Activated CD4-positive, alpha-beta T cell treated with anti-CD3 and anti-CD28 coated beads, Interleukin-2, amount 50 U/mL, for 4 hours (primary cell): ENCODE data around the gene SHISA6.

Experiments
- DNase-seq, 2 experiments: peaks; one replicate each; pipeline ENCODE4 v3.0.0-alpha.2; 2020

Gene SHISA6

DNA sequence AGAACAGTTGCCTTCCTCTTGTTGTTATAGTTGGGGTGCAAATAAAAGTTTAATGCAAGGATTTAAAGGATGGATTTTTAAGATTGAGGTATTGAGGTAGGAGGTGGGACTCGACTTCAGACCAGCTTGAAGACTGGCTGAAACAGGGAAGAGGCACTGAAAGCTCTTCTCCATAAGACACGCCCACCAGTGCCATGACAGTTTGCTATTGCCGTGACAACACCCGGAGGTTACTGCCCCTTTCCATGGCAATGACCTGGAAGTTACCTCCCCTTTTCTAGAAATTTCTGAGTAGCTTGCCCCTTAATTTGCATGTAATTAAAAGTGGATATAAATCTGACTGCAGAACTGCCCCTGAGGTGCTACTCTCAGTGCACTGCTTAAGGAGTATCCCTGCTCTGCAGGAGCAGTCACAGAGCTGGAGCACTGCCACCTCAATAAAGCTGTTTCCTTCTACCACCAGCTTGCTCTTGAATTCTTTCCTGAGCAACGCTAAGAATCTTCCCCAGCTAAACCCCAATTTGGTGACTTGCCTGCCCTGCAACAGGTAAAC, 122.6 kb downstream of the SHISA6 start:
- DNase-seq, result no peak

DNA sequence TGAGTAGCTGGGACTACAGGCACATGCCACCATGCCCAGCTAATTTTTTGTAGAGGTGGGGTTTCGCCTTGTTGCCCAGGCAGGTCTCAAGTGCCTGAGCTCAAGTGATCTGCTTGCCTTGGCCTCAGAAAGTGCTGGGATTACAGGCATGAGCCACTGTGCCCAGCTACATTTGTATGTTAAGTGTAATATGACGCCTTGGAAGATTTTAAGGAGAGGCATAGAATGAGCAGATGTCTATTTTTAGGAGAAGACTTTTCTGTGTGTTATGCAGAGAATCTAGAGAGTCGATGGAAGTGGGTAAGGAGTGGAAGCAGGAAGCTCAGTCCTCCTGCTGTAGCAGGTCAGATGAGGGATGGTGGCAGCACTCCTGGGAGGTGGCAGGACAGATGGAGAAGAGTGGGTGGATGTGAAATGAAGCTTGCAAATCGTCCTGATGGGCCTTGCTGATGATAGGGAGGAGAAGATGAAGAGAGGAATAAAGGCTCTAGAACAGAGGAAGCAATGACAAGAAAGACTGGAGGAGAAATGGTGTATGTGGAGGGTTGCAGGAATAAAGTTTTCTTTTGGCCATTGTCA, 125.3 kb downstream of the SHISA6 start:
- DNase-seq, result no peak

DNA sequence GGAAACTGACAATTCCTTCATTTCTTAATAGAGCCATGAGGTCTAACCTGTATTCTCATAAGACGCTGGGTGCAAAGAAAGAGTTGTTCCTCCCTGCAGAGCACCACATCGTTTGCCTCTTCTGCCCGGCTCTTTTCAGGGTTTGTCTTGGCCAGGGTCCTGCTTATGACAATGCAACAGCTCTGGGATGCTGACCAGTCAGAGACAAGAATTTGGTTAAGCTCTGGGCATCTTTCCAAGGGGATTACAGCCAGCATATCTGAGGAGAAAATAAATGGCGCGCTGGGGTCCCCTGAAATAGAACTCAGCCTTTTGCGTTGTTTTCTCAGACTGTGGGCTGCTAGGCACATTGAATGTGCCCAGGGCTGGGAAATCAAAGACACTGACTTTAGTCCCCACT, 128.6 kb downstream of the SHISA6 start:
- DNase-seq, result no peak

DNA sequence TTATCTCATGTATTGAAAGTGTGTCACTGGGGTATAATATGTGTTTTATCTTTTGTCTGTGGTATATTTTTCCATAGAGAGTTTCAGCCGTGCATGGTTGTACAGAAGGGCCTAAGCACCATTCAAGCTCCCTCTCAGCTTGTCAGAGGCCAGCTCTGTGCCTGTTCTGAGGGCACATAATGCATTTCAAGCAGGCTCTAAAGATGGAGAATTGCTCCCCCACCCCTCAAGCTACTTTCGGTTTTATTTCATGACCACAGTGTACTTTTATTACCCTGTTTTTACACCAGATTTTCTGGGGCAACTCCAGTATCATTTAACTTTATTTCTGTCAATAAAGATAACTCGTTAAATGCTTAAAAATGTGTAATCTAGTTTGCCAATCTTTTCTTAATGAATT, 131.7 kb downstream of the SHISA6 start:
- DNase-seq, result no peak

DNA sequence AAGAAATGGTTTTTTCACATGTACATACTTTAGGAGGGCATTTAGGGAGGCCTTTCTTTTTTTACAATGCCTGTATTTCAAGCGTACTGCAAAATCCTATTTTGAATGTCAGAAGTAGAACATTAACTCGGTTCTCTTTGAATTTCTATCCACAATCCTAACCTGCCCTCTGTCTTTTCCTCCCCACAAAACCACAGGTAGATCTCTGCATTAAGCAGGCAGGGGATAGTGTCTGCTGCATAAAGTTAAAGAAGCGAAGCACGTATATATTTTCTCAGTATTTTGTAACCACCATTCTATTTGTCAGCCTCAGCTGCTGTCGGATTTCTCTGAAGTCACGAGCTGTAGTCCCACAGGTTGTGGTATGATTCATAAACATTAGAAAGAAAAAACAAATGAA, 137.5 kb downstream of the SHISA6 start:
- DNase-seq, result no peak

DNA sequence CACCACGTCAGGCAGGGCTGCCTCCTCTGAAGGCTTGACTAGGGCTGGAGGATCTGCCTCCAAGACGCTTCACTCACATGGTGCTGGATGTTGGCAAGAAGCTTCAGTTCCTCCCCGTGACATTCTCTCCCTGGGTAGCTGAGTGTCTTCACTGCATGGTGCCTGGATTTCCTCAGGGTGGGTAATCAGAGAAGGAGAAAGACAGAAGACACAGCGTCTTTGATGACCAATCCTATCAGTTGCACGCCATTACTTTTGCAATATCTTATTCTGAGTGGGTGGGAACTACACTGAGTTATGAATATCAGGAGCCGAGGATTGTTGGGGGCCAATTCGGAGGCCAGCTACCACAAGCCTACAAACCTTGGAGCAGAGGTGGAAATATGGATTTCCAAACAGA, 139.7 kb downstream of the SHISA6 start:
- DNase-seq, result no peak

DNA sequence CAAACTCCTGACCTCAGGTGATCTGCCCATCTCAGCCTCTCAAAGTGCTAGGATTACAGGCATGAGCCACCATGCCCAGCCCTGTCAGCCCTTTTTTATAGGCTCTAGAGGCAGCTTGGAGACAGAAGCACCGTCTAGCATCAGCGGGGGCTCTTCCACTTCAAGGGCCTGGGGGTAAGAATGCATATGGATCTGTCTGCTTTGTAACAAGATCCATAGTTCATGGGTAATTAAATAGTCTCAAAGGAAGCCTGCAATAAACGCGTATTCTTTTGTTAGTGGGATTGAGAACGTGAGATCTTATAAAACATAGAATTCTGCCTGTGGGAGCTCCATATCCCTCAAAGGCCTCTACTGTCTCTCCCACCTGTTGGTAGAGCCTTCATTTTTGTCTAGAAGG, 142.1 kb downstream of the SHISA6 start:
- DNase-seq, result no peak

DNA sequence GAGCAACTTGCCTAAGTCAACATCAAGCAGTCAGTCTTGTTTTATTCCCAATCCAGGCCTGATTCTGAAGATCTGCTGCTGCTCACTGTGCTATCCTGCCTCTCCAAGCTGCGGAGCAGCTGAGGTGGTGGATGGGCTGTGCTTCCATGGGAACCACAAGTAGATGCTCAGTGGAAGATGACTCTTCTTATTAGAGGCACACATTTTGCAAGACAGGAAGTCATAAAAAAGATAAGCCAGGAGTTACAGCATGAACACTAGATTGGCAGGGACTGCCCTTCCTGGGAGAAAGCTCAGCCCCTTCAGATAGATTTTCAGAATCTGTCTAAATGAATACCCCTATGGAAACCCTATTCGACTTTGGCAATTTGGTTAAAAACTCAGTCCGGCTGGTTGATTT, 143.1 kb downstream of the SHISA6 start:
- no peak for DNase-seq

DNA sequence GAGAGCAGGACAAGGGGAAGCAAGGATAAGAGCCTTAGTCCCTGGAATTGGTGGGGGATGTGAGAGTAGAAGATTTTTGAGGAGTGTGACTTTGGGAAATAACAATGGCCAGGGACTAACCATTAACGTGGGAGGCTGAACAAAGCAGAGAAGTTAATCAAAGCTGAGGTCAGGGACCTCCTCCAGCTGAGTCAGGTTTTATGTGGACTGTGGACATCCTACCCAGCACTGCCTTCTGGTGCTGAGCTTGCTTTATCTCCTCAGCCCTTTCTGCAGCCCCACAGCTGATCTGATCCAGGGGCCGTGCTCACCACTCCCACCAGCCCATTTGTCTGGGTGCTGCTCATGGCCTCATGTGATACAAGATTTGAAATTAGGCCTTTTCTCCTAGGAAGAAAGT, 146.6 kb downstream of the SHISA6 start:
- no peak for DNase-seq

DNA sequence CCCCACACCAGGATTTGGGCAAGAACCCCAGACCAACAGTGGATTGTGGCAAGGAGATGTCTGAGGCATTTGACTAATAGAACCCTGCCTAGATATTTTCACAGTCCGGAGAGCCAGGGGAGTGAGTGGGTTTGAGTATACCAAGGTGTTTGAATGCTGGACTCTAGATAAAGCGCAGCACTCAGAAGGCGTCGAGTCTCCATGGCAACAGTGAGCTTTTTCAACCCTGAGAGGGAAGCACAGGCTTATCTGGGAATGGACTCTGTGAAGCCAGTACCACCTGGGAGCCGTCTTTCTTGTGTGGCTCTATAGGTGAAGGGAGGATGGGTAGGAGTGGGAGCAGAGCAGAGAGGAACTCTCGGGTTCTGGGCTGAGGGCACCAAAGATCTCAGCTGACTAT, 147.0 kb downstream of the SHISA6 start:
- no peak for DNase-seq

DNA sequence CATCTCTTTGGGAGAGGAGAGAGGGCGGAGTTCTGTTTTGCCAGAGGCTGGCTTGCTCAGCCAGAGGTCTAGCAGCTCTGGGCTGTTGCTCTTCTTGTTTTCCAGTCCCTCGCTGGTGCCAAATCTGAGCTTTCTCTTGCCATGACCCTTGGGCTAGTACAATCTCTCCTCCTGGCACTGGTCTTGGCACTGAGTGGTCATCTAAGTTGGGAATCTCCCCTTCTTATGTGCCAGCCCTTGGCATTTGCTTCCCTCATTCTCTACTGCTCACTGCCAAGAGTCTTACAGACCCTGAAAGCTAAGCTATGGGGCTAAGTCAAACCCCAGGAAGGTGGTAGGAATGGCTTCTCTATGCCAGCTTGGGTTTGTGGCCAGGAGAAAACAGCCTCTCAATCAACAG, 148.6 kb downstream of the SHISA6 start:
- no peak for DNase-seq

DNA sequence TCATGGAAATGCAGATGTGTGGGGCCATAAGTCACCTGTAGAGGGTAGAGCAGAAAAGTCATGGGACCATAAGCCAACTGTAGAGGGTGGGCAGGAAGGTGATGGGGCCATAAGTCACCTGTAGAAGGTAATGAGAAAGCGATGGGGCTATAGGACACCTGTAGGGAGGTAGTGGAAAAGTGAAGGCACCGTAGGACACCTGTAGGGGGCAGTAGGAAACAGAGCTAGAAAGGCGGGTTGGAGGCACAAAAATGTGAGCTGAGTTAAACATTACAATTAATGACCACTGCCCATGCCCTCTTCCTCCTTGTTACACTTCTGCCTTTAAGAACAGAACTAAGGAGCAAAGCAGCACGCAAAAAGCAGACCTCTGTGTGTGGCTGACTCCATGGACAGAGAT, 150.1 kb downstream of the SHISA6 start:
- DNase-seq, result no peak

DNA sequence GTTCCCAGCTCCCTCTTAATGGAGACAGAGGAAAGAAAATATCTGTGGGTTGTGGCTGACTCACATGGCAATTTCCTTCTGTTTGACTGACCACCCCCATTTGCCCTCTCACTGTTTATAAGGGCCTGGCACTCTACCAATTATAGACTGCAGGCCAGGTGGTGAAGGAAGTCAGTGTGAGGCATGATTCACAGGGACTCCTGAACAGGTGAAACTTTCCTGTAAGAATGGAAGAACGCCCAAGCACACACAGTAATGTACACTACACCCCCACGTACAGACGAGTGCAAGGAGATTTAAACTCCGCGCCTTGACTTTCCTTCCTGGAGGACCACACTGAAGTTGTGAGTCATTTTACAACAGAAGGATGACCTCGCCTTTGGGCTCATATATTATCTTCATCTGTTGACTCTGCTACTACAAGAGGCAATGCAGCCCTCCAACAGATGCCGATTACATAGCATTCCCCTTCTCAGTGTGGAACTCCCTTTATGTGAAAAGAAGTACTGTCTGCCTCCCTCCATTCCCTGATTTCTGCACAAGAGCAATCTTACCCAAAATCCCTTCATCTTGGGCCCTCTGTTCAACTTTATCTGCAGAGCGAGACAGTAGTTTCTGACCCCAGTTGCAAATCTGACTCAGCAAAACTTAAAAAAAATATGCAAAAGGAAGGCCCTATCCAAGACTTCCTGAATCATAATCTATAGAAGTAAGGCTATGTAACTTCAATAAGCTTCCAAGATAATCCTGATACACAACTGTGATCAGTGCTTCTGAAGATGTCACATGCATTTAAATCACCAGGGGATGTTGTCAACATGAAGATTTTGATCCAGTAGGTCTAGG, 163.6 kb downstream of the SHISA6 start:
- no peak for DNase-seq

DNA sequence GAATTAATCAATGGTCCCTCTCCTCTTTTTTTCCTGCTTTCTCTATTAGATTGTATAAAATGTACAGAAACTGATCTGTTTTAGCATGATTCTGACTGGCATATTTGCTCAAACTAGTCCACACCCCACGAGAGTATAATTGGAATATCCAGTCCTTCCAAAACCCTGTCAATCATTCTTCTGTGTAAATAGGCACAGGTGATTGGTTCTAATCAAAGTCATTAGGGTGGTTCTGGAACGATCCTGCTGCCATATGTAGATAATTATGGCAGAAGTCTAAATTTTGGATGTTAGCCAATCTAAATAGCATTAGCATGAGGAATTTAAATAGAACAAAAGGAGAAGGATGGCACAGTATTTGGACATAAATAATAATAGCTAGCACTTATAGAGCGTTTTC, 165.7 kb downstream of the SHISA6 start:
- no peak for DNase-seq

DNA sequence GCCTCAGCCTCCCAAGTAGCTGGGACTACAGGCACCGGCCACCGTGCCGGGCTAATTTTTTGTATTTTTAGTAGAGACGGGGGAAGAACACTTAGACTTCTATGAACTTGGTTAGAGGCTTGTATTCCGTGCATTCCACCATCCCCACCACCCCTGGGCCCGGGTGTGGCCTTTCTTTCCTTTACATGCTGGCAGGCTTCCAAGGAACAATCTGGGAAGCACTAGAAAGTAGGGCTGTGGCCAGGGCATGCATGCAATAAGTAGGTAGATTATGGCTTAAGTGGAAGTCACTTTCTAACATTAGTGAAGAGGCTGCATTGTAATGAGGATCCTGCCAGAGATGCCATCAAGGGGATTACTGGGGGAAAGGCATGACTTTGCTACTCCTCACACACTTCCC, 171.6 kb downstream of the SHISA6 start:
- no peak for DNase-seq

DNA sequence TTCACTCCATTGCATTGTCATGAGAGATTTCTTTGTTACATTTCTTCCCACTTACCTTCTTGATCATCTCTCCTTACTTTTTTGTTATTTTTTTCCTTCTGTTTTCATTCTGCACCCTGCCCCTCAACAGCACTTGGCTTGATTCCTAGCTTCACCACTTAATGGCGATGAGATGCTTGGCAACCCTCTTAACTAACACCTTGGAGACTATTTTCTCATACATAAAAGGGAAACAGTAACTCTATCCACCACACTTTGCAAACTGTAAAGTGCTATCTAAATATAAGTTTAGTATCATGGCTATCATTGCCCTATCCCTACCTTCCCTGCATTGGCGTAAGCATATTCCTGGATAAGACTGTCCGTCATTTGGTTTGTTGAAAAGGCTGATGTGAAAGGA, 177.3 kb downstream of the SHISA6 start:
- no peak for DNase-seq

DNA sequence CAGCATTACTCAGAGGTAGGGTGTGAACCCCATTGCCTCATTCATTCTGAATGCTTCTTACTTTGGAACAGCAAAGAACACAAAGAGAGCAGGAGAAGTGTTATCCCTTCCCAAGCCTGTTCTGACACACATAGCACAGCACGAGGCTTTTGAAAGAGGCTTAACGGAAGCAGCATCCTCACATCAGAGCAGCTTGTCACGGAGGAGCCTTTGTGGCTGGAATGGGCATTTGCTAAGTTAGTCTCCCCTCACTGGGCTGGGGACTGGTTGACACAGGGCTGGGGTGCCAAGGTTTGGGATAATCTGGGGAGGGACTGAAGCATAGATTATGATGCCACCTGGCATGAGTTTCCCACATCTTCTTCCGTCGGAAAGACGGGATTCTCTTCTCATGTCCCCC, 189.7 kb downstream of the SHISA6 start:
- no peak for DNase-seq

DNA sequence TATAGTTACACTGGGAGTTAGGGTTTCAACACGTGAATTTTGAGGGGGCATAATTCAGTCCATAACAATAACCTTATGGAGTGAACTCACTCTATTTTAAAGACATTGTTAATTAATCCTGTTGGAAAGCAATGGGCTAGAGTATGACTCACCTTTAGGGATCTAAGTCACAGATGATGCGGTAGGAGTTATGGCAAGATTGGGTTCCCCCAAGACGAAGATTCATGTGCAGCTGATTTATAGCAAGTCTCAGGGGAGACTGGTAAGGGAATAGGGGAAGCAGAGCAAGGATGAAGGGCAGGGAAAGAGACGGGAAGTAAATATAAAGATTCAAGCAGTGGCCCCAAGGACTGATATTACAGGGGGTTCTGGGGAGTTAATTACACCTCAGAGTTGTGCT, 197.7 kb downstream of the SHISA6 start:
- no peak for DNase-seq

DNA sequence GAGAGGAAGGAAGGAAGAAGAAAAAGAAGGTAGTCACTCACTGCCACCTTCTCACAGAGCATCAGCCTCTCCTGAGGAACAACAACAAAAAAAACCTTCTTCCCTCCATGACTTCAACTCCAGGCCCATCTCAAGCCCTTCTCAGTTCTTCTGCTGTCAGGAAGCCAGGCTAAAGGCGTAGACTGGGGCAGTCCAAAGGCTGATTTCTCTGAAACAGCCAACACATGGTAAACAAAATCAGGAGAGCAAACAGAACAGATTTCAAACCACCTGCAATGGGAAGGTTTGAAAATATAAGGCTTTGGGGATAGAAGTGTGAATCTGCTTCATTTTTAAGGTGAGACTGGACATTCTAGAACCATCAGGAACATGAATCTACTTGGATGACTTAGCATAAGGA, 200.0 kb downstream of the SHISA6 start:
- no peak for DNase-seq

DNA sequence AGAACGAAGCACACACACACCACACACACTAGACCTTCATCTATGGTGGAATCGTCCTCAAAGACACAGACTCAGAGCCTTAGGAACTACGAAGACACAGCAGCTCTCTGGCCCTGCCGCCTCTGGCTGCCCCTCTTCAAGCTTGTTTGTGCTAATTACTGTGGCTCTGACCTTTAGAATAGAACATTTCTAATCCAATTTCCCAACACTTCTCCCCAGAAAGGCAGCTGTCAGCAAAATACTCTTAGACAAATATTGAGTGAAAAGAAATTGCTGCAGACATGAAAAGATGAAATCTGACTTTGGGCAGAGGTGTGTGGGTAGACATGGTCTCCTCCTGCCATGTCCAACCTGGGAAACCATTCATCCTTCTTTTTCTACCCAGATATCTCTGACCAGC, 205.3 kb downstream of the SHISA6 start:
- no peak for DNase-seq

DNA sequence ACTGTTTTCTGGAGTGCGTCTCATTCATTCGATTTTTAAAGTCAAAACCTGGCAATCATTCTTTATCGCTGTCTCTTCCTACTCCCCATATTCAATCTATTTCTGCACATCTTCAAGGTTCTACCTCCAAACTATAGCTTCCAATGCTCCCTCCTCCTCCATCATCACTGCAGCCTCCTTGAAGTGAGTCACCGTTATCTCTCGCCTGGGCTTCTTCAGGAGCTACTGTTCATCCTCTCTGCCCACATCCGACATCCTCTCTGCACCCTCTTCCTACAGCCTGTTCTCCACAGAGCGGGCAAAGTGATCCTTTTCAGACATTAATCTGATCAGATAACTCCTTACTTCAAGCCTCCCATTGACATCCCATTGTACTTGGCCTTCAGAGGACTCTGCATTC, 213.1 kb downstream of the SHISA6 start:
- DNase-seq, result no peak

DNA sequence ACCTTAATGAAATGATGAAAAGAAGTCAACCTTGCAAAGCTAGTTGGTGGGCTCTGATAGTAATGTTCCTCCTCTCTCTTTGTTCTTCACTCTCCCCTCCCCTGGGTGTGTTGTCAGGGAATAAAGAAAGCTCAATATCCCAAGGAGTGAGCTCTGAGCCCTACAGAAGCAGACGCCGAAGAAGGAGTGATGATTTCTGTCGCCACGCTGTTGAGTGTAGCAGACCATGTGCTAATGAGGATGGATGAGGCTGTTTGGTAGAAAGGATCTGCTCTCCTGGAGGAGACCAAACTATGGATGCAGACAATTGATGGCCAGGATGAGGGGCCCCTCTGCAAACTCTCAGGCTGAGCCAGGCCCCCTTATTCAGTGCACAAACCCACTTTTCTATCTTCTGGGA, 217.3 kb downstream of the SHISA6 start:
- DNase-seq, result no peak

DNA sequence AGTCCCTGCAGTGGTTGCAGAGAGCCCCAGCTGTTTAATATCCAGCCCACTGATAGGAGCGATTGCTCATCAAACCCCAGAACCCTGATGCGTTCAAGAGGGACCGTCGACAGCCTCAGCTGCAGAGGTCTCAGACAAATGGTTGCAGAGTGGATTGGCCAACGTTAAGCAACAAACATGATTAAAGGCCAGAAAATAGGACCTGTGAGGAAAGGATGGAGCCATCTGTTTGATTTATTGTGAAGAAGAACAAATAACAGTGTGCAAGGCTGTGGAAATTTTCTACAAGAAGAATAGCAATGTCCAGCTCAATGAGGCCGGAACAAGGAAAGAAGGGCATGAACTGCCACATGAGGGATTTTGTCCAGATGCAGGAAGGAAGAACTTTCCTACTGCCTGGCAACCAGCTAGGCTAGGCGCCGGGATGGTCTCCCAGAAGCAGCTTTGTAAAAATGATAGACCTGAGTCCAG, 218.9 kb downstream of the SHISA6 start:
- DNase-seq, result no peak

DNA sequence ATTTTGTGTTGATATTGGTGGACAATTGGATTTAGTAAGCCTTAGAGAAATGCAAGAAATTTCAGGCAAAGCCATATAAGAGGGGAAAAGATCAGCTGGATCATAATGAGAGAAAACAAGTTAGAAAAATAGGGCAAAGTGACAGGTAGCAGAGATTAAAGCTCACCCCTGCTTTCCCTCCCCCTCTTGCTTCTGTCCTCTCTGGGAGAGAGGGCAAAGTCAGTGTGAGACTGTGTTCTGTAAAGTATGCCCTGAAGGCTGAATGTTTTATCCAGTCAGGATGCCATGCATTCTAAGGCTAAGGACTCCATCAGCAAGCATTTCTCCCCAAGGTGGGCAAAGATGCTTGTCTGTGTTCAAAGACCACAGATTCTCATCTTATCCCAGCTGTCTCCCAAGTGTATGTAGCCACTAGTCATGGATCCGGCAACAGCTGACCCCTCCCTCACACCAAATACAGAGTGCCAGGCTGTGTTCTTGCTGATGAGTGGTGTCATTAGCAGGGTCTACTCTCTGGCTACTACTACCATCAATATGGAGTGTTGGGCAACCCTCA, 221.1 kb downstream of the SHISA6 start:
- no peak for DNase-seq
